Measurements from ENCODE around the gene CRADD. TPM values are rescaled to one million over a fixed set of nuclear protein-coding genes. Genes with fewer than 3 reads are reported as not detected.

CRADD gene
- total RNA-seq, 2 experiments from 2014 or later, result 5.8 to 9.2 TPM

DNA sequence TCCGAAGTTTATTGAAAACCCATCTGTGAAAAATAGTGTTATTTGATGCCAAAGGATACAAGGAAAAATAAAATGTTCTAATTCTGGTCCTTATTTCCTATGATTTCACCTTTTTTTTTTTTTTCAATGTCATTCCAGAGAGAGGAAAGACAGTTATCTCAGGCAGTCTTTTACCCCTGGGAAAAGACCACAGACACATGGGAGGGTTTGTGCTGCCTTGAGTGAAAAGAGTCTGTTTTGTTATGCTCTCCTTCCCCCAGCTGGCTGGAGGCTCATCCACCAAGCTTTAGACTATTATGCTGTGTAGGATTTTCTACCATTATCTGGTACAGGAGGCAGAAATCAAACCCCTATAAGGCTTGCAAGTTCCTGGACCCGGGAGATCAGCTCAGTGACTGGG lies 151.8 kb downstream of the CRADD start:
- TF ChIP-seq, protein P1, sequence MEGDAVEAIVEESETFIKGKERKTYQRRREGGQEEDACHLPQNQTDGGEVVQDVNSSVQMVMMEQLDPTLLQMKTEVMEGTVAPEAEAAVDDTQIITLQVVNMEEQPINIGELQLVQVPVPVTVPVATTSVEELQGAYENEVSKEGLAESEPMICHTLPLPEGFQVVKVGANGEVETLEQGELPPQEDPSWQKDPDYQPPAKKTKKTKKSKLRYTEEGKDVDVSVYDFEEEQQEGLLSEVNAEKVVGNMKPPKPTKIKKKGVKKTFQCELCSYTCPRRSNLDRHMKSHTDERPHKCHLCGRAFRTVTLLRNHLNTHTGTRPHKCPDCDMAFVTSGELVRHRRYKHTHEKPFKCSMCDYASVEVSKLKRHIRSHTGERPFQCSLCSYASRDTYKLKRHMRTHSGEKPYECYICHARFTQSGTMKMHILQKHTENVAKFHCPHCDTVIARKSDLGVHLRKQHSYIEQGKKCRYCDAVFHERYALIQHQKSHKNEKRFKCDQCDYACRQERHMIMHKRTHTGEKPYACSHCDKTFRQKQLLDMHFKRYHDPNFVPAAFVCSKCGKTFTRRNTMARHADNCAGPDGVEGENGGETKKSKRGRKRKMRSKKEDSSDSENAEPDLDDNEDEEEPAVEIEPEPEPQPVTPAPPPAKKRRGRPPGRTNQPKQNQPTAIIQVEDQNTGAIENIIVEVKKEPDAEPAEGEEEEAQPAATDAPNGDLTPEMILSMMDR (IDR thresholded peaks at IDR 0.05), result no peak
- H3K9me3 ChIP-seq (ENCODE audit: control insufficient read depth in 1 of 2, insufficient read depth in 1 of 2, low read length in 2 of 2), result no peaks in the 10 kb centered on the region
- intact Hi-C loops (cut with DNase I, micrococcal nuclease), result no loop called here
- Mint-ChIP-seq H3K27me3 (no peaks in the 10 kb centered on the region), H3K36me3 (ENCODE audit: low read depth) (no peaks in the 10 kb centered on the region), H3K4me1 (ENCODE audit: low read depth) (no peaks in the 10 kb centered on the region), H3K9me3 (no peaks in the 10 kb centered on the region), H3K27ac (no peak overlapping the region), H3K4me3 (no peak overlapping the region)
- no peaks in the 10 kb centered on the region for H3K4me1 ChIP-seq (ENCODE audit: insufficient read depth, low read length)
- POLR2A ChIA-PET, result no interaction called here
- CTCF ChIA-PET, result interaction anchor here (1.2 to 1.4 kb wide), 2 partner anchors 62 to 281 kb away, joined by 3 read pairs; no protein-coding TSS in a partner anchor
- no peak for ATAC-seq (ENCODE audit: poor library complexity)
- no peak overlapping the region for H3K4me3 ChIP-seq (ENCODE audit: low read length)
- no peaks in the 10 kb centered on the region for H3K36me3 ChIP-seq (ENCODE audit: insufficient read depth, low read length)
- H3K27ac ChIP-seq (ENCODE audit: low read depth in 1 of 2, low read length in 2 of 2), result no peak overlapping the region
- DNase-seq, result no peak
- no peaks in the 10 kb centered on the region for H3K27me3 ChIP-seq (ENCODE audit: control insufficient read depth in 1 of 2, insufficient read depth in 2 of 2, low read length in 2 of 2)

DNA sequence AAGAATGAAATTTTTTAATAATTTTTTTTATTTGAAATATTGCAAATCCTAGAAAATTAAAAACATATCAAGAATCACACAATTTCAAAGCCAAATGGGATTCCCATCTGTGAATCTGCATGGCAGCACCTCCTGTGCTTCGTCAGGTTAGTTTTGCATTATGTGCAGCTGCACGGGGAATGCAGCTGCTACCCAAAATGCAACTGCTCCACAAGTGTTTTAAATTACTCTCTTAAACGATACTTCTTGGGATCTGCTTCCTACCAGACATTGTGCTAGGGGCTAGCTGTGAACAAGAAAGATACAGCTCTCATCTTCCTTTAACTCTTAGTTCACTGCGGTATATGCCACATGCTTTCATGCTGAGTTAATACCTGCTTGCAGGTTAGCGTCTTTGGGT lies 154.2 kb downstream of the CRADD start:
- no peaks in the 10 kb centered on the region for H3K9me3 Mint-ChIP-seq
- no peaks in the 10 kb centered on the region for H3K36me3 Mint-ChIP-seq (ENCODE audit: low read depth)
- H3K27me3 Mint-ChIP-seq, result no peaks in the 10 kb centered on the region
- H3K27ac Mint-ChIP-seq, result no peak overlapping the region
- Histone ChIP-seq H3K9me3 (ENCODE audit: control insufficient read depth in 1 of 2, insufficient read depth in 1 of 2, low read length in 2 of 2) (no peaks in the 10 kb centered on the region), H3K4me1 (ENCODE audit: insufficient read depth, low read length) (no peaks in the 10 kb centered on the region), H3K4me3 (ENCODE audit: low read length) (no peak overlapping the region), H3K36me3 (ENCODE audit: insufficient read depth, low read length) (no peaks in the 10 kb centered on the region), H3K27ac (ENCODE audit: low read depth in 1 of 2, low read length in 2 of 2) (no peak overlapping the region), H3K27me3 (ENCODE audit: control insufficient read depth in 1 of 2, insufficient read depth in 2 of 2, low read length in 2 of 2) (no peaks in the 10 kb centered on the region)
- intact Hi-C loops (cut with DNase I, micrococcal nuclease), result no loop called here
- ChIA-PET POLR2A (no interaction called here), CTCF (no interaction called here)
- TF ChIP-seq, protein P1 (IDR thresholded peaks at IDR 0.05), result no peak
- no peak for DNase-seq
- no peak overlapping the region for H3K4me3 Mint-ChIP-seq
- no peaks in the 10 kb centered on the region for H3K4me1 Mint-ChIP-seq (ENCODE audit: low read depth)
- no peak for ATAC-seq (ENCODE audit: poor library complexity)

DNA sequence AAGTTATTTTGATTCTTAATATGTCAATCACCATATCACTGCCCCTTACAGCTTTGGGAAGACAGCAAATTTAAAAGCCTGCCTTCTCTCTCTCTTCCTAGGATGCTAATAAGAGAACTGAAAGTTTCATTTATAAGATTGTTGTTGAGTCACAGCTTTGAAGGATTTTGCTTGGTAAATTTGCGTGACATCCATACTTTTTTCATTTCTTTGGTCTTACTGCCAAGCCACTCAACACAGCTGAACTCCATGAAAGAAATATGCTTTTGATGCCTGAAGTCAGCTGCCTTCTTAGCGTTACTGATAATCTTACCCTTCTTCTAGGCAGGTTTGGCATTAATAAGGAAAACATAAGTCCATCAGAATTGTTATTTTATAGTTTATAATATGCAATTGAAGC lies 155.0 kb downstream of the CRADD start:
- H3K9me3 ChIP-seq (ENCODE audit: control insufficient read depth in 1 of 2, insufficient read depth in 1 of 2, low read length in 2 of 2), result no peaks in the 10 kb centered on the region
- DNase-seq, result no peak
- no peak overlapping the region for H3K27ac Mint-ChIP-seq
- no peak overlapping the region for H3K4me3 Mint-ChIP-seq
- no peak overlapping the region for H3K27ac ChIP-seq (ENCODE audit: low read depth in 1 of 2, low read length in 2 of 2)
- ChIA-PET CTCF (no interaction called here), POLR2A (no interaction called here)
- H3K36me3 ChIP-seq (ENCODE audit: insufficient read depth, low read length), result no peaks in the 10 kb centered on the region
- no peaks in the 10 kb centered on the region for H3K27me3 Mint-ChIP-seq
- H3K4me1 Mint-ChIP-seq (ENCODE audit: low read depth), result no peaks in the 10 kb centered on the region
- H3K4me1 ChIP-seq (ENCODE audit: insufficient read depth, low read length), result no peaks in the 10 kb centered on the region
- TF ChIP-seq, protein P1 (IDR thresholded peaks at IDR 0.05), result no peak
- H3K36me3 Mint-ChIP-seq (ENCODE audit: low read depth), result no peaks in the 10 kb centered on the region
- intact Hi-C loops (cut with DNase I, micrococcal nuclease), result no loop called here
- ATAC-seq (ENCODE audit: poor library complexity), result no peak
- no peaks in the 10 kb centered on the region for H3K9me3 Mint-ChIP-seq
- H3K4me3 ChIP-seq (ENCODE audit: low read length), result no peak overlapping the region
- no peaks in the 10 kb centered on the region for H3K27me3 ChIP-seq (ENCODE audit: control insufficient read depth in 1 of 2, insufficient read depth in 2 of 2, low read length in 2 of 2)

All from CD4-positive, alpha-beta T cell (primary cell).